HepG2 (cell line): Measurements from ENCODE around the gene MAP3K2. TPM values are rescaled to one million over a fixed set of nuclear protein-coding genes. Genes with fewer than 3 reads are reported as not detected.
A peak's percentile ranks its signal among the peaks of the same experiment; 100 is the strongest.

Experiments
- CAMTA2 ChIP-seq: sonication (generic); formaldehyde crosslinking; IDR thresholded peaks from 2 replicates; pipeline ENCODE4 v1.4.0; 2020; ENCODE audit warnings: mild to moderate bottlenecking, missing genetic modification reagents, borderline replicate concordance
- ETV6 ChIP-seq: sonication (generic); formaldehyde crosslinking; conservative IDR thresholded peaks from 2 replicates; pipeline ENCODE4 v1.4.0; 2020; ENCODE audit warnings: missing genetic modification reagents
- GABPA ChIP-seq, 2 experiments: IDR thresholded peaks; 2 replicates each; pipeline ENCODE4 v1.6.1; 2011 to 2016; ENCODE audit warnings: low read depth in 2 of 2, low read length in 1 of 2, missing biosample characterization in 1 of 2, missing genetic modification characterization in 1 of 2
- HMG20A ChIP-seq: IDR thresholded peaks from 2 replicates; pipeline ENCODE4 v1.6.1; 2016; ENCODE audit warnings: borderline replicate concordance
- HNRNPLL ChIP-seq: fragments of 200-400 bp; formaldehyde crosslinking; IDR thresholded peaks from 2 replicates; pipeline ENCODE4 v1.6.1; 2017; ENCODE audit warnings: mild to moderate bottlenecking, low read depth, low read length; ENCODE audit not compliant: poor library complexity, severe bottlenecking
- IKZF4 ChIP-seq: sonication (generic); formaldehyde crosslinking; IDR thresholded peaks from 2 replicates; pipeline ENCODE4 v1.5.1; 2020; ENCODE audit warnings: borderline replicate concordance, mild to moderate bottlenecking, low read depth, missing genetic modification reagents; ENCODE audit errors: not compliant biosample characterization
- KMT2A ChIP-seq: sonication (generic); formaldehyde crosslinking; IDR thresholded peaks from 2 replicates; pipeline ENCODE4 v1.4.0; 2020; ENCODE audit warnings: missing genetic modification reagents
- MATR3 ChIP-seq: sonication (generic); formaldehyde crosslinking; IDR thresholded peaks from 2 replicates; pipeline ENCODE4 v1.4.0; 2020; ENCODE audit warnings: missing genetic modification reagents
- NBN ChIP-seq: fragments of 450-650 bp; conservative IDR thresholded peaks from 2 replicates; pipeline ENCODE4 v1.6.1; 2017
- NCOR1 ChIP-seq: fragments of 200-600 bp; sonication (generic); IDR thresholded peaks from 2 replicates; pipeline ENCODE4 v1.7.0; 2017; ENCODE audit warnings: antibody characterized with exemption, low read length, borderline replicate concordance
- ONECUT2 ChIP-seq: sonication (generic); formaldehyde crosslinking; IDR thresholded peaks from 2 replicates; pipeline ENCODE4 v1.4.0; 2020; ENCODE audit warnings: missing genetic modification reagents
- SMC3 ChIP-seq: IDR thresholded peaks from 2 replicates; pipeline ENCODE4 v1.6.1; 2011; ENCODE audit warnings: low read length, improper control_type of control experiment
- SP1 ChIP-seq, 2 experiments: fragments of 450-650 bp in 1 of 2; sonication (generic) in 1 of 2; formaldehyde crosslinking in 1 of 2; IDR thresholded peaks; 2 replicates each; pipeline versions ENCODE4 v1.4.0 to v1.6.1; 2016 to 2020; ENCODE audit warnings: missing genetic modification reagents in 1 of 2
- U2AF2 ChIP-seq: fragments of 200-400 bp; formaldehyde crosslinking; IDR thresholded peaks from 2 replicates; pipeline ENCODE4 v1.6.1; 2017; ENCODE audit warnings: low read depth, mild to moderate bottlenecking, low read length
- ZBTB1 ChIP-seq: sonication (generic); formaldehyde crosslinking; IDR thresholded peaks from 2 replicates; pipeline ENCODE4 v1.4.0; 2020; ENCODE audit warnings: missing genetic modification reagents, borderline replicate concordance
- ZBTB20 ChIP-seq: sonication (generic); formaldehyde crosslinking; IDR thresholded peaks from 2 replicates; pipeline ENCODE4 v1.8.1; 2023; ENCODE audit warnings: missing genetic modification reagents, low read depth, mild to moderate bottlenecking, borderline replicate concordance
- ZFP1 ChIP-seq: IDR thresholded peaks from 2 replicates; pipeline ENCODE4 v1.6.1; 2016
- ZFP36L1 ChIP-seq: sonication (generic); formaldehyde crosslinking; IDR thresholded peaks from 2 replicates; pipeline ENCODE4 v1.8.0; 2022; ENCODE audit warnings: mild to moderate bottlenecking, missing genetic modification reagents, moderate library complexity
- ZNF136 ChIP-seq: sonication (generic); formaldehyde crosslinking; IDR thresholded peaks from 2 replicates; pipeline ENCODE4 v1.8.1; 2022; ENCODE audit warnings: low read depth, mild to moderate bottlenecking, moderate library complexity, missing genetic modification reagents
- ZNF17 ChIP-seq: sonication (generic); formaldehyde crosslinking; IDR thresholded peaks from 2 replicates; pipeline ENCODE4 v1.5.0; 2020; ENCODE audit warnings: mild to moderate bottlenecking, missing genetic modification reagents
- ZNF292 ChIP-seq: sonication (generic); formaldehyde crosslinking; IDR thresholded peaks from 2 replicates; pipeline ENCODE4 v1.8.1; 2022; ENCODE audit warnings: mild to moderate bottlenecking, low read depth, missing genetic modification reagents, borderline replicate concordance
- ZNF30 ChIP-seq: sonication (generic); formaldehyde crosslinking; IDR thresholded peaks from 2 replicates; pipeline ENCODE4 v1.5.0; 2020; ENCODE audit warnings: mild to moderate bottlenecking, missing genetic modification reagents
- ZNF383 ChIP-seq: sonication (generic); formaldehyde crosslinking; IDR thresholded peaks from 2 replicates; pipeline ENCODE4 v1.4.0; 2020; ENCODE audit warnings: missing genetic modification reagents, mild to moderate bottlenecking, borderline replicate concordance
- ZNF557 ChIP-seq: sonication (generic); formaldehyde crosslinking; IDR thresholded peaks from 2 replicates; pipeline ENCODE4 v1.4.0; 2020; ENCODE audit warnings: missing genetic modification reagents
- ZNF572 ChIP-seq: sonication (generic); formaldehyde crosslinking; IDR thresholded peaks from 2 replicates; pipeline ENCODE4 v1.5.1; 2020; ENCODE audit warnings: mild to moderate bottlenecking, missing genetic modification reagents
- polyA plus RNA-seq, 8 experiments: library from polyadenylated mRNA; depleted of rRNA in 3 of 8; stranded (reverse) in 7 of 8; unstranded in 1 of 8; fragments of >200 nt; fragmentation: Illumina TruSeq in 4 of 8; extraction: Trizol in 4 of 8; gene quantifications; 2 replicates each; pipeline versions ENCODE4 v1.2.1 to v1.2.3, GENCODE V29; 2011 to 2016; ENCODE audit warnings: low read depth in 4 of 8, missing spikeins in 1 of 8, mixed read lengths in 1 of 8; ENCODE audit not compliant: insufficient read depth in 1 of 8
- total RNA-seq, 5 experiments: library from RNA; depleted of rRNA; stranded (reverse); fragments of >200 nt; fragmentation: Illumina TruSeq; extraction: Trizol; gene quantifications; 2 replicates each; pipeline ENCODE4 v1.2.3, GENCODE V29; 2016; ENCODE audit warnings: low read depth in 1 of 5
- TF ChIP-seq, protein P1 (sequence below): sonication (generic); formaldehyde crosslinking; IDR thresholded peaks from 2 replicates; pipeline ENCODE4 v1.4.0; 2020; ENCODE audit warnings: missing genetic modification reagents
- TF ChIP-seq, protein P2 (sequence below): sonication (generic); formaldehyde crosslinking; IDR thresholded peaks from 2 replicates; pipeline ENCODE4 v1.5.1; 2020; ENCODE audit warnings: mild to moderate bottlenecking, moderate library complexity, missing genetic modification reagents

The MAP3K2 gene
- total and polyA plus RNA-seq, 2 of the 13 experiments (the other 11 are each of a cell fraction or from before 2014, with no cell fraction given), result 12.2 to 37.2 TPM

DNA sequence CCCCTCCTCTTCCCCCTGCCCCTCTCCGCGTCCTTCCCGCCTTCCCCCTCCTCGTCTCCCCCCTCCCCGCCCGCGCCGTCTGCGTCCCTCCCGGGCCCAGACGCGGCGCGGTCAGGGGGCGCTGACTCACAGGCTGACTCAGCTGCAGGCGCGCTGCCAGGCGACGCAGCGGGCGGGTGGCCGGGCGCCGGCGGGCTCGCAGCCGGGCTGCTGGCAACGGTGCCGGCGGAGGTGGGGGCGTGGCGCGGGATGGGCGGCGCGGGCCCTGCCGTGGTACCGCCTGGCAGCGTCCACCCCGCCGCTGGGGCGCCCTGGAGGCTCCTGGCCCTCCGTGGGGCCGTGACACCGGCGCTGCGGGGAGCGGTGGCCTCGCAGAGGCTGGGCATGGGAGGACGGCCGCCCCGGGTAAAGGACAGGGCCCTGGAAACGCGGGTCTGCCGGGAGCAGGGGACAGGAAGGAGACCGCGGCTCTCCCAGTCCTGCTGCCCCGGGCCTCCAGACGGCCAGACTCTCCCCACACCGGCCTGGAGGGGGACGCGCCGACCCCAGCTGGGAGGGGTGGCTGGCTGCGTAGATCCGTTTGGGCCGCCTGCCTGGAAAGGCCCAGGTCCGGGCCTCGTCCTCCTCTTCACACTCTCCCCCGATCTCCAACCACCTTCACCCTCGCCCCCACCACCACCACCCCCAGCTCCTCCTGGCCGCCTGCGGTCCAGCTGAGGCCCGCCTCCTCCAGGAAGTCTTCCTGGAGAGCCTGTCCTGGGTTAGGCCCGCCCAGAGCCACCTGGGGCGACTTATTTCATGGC, 20.4 kb upstream of the MAP3K2 start (continued):
- TF ChIP-seq NCOR1, result no peak
- peak; percentile 25; the same call in 1 of the 2 replicates for TF ChIP-seq ZNF292
- TF ChIP-seq GABPA (IDR thresholded peaks at IDR 0.05; ENCODE audit: low read depth, low read length), result no peak; the same call in 1 of the 2 replicates
- TF ChIP-seq GABPA (CRISPR knock-in tag; IDR thresholded peaks at IDR 0.05; ENCODE audit: low read depth), result 0 out of 2 replicates have a peak, but pooled peaks have one; percentile 29
- TF ChIP-seq IKZF4 (CRISPR knock-in tag), result no peak
- no peak for TF ChIP-seq ZNF17 (CRISPR knock-in tag)
- TF ChIP-seq SP1 (IDR thresholded peaks at IDR 0.05), result no peak
- no peak for TF ChIP-seq SP1 (CRISPR knock-in tag; IDR thresholded peaks at IDR 0.05)
- no peak for TF ChIP-seq MATR3 (CRISPR knock-in tag)
- TF ChIP-seq HNRNPLL, result peak; percentile 60
- TF ChIP-seq U2AF2, result no peak
- peak; percentile 75; the same call in 1 of the 2 replicates for TF ChIP-seq CAMTA2
- peak; percentile 81; the same call in 1 of the 2 replicates for TF ChIP-seq ZFP36L1 (CRISPR knock-in tag)
- no peak for TF ChIP-seq SMC3
- no peak for TF ChIP-seq ZNF557 (CRISPR knock-in tag)
- no peak for TF ChIP-seq ZBTB1
- TF ChIP-seq ZNF383 (CRISPR knock-in tag), result 0 out of 2 replicates have a peak, but pooled peaks have one; percentile 34
- TF ChIP-seq ZFP1 (CRISPR knock-in tag), result no peak
- peak; percentile 66; the same call in 1 of the 2 replicates for TF ChIP-seq ETV6 (CRISPR knock-in tag)
- TF ChIP-seq ONECUT2, result no peak
- TF ChIP-seq, protein P1, sequence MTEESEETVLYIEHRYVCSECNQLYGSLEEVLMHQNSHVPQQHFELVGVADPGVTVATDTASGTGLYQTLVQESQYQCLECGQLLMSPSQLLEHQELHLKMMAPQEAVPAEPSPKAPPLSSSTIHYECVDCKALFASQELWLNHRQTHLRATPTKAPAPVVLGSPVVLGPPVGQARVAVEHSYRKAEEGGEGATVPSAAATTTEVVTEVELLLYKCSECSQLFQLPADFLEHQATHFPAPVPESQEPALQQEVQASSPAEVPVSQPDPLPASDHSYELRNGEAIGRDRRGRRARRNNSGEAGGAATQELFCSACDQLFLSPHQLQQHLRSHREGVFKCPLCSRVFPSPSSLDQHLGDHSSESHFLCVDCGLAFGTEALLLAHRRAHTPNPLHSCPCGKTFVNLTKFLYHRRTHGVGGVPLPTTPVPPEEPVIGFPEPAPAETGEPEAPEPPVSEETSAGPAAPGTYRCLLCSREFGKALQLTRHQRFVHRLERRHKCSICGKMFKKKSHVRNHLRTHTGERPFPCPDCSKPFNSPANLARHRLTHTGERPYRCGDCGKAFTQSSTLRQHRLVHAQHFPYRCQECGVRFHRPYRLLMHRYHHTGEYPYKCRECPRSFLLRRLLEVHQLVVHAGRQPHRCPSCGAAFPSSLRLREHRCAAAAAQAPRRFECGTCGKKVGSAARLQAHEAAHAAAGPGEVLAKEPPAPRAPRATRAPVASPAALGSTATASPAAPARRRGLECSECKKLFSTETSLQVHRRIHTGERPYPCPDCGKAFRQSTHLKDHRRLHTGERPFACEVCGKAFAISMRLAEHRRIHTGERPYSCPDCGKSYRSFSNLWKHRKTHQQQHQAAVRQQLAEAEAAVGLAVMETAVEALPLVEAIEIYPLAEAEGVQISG (CRISPR knock-in tag), result 0 out of 2 replicates have a peak, but pooled peaks have one; percentile 33
- TF ChIP-seq, protein P2, sequence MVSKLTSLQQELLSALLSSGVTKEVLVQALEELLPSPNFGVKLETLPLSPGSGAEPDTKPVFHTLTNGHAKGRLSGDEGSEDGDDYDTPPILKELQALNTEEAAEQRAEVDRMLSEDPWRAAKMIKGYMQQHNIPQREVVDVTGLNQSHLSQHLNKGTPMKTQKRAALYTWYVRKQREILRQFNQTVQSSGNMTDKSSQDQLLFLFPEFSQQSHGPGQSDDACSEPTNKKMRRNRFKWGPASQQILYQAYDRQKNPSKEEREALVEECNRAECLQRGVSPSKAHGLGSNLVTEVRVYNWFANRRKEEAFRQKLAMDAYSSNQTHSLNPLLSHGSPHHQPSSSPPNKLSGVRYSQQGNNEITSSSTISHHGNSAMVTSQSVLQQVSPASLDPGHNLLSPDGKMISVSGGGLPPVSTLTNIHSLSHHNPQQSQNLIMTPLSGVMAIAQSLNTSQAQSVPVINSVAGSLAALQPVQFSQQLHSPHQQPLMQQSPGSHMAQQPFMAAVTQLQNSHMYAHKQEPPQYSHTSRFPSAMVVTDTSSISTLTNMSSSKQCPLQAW (CRISPR knock-in tag), result no peak; the same call in 1 of the 2 replicates
- no peak for TF ChIP-seq ZNF136 (CRISPR knock-in tag)
- TF ChIP-seq KMT2A (CRISPR knock-in tag), result peak; percentile 51; the same call in 1 of the 2 replicates
- TF ChIP-seq ZNF30 (CRISPR knock-in tag), result no peak
- no peak for TF ChIP-seq ZBTB20 (CRISPR knock-in tag)
- TF ChIP-seq NBN, result no peak
- no peak for TF ChIP-seq ZNF572 (CRISPR knock-in tag)
- no peak; the same call in 1 of the 2 replicates for TF ChIP-seq HMG20A (CRISPR knock-in tag)
